CD4-positive, alpha-beta T cell treated with Interferon gamma for 1 hour (primary cell): ENCODE results near the gene FASTK.
"Not testable (repeated sequence)": the region's sequence is repeated elsewhere in the genome, so short reads cannot be mapped to it uniquely, and the experiment has no call there.

Experiments used
- DNase-seq: peaks from one replicate; pipeline ENCODE4 v3.0.0-alpha.2; 2020

Gene FASTK

DNA sequence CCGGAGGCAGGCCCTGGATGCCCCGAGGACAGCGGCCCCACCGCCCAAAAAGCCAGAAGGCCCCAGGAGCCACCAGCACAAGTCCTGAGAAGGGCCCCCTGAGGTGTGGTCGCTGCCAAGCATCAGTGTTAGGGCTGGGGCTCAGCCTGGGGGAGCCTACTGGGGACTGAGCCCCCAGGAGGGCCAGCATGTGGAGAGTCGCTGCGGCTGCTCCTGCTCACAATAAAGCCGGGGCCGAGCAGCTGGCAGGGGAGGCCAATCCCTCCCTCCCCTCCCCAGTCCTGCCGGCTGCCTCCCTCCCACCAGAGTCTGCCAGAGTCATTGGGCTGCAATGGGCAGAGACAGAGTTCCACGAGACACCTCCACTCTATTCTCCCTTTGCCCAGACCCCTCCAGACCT is 35.3 kb downstream of the FASTK start:
- DNase-seq: no peak

DNA sequence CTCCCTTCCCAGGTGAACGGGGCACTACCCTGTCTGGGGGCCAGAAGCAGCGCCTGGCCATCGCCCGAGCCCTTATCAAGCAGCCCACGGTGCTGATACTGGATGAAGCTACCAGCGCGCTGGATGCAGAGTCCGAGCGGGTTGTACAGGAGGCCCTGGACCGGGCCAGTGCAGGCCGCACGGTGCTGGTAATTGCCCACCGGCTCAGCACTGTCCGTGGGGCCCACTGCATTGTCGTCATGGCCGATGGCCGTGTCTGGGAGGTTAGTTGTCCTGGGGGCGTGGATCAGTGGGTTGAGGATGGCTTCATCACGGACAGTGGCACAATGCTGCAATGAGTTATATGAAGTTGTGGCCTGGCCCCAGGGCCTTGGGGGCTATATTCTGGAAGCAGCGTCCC is 36.6 kb downstream of the FASTK start:
- DNase-seq: no peak

DNA sequence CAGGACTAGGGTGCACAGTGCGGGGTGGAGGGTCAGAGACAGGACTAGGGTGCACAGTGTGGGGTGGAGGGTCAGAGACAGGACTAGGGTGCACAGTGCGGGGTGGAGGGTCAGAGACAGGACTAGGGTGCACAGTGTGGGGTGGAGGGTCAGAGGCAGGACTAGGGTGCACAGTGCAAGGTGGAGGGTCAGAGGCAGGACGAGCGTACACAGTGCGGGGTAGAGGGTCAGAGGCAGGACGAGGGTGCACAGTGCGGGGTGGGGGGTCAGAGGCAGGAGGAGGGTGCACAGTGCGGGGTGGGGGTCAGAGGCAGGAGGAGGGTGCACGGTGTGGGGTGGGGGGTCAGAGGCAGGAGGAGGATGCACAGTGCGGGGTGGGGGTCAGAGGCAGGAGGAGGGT is 37.2 kb downstream of the FASTK start:
- not testable (repeated sequence) for DNase-seq

DNA sequence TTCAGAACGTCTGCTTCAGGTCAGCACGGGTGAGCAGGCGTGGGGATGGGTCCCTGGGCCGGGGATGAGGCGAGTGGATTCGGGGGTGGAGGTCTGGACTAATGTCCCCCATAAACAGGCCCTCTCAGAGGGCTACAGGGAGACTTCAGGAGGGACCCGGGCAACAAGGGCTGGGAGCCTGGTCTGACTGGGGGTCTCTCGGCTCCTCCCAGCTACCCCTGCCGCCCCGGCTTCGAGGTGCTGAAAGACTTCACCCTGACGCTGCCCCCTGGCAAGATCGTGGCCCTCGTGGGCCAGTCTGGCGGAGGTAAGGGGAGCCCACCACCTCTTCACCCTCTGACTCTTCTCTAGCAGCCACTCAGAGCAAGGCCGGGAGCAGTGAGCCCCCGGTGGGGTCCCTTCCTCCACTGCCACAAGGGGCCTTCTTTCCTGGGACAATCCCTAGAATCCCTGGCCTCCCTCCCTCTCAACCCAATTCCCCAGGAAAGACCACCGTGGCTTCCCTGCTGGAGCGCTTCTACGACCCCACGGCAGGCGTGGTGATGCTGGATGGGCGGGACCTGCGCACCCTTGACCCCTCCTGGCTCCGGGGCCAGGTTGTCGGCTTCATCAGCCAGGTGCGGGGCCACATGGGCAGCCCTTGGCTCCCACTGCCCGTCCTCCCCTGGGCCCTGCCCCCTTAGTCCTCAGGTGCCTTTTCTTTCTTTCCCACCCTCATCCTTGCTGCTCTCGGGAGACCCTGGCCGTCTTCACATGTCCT is 39.8 kb downstream of the FASTK start:
- no peak for DNase-seq

DNA sequence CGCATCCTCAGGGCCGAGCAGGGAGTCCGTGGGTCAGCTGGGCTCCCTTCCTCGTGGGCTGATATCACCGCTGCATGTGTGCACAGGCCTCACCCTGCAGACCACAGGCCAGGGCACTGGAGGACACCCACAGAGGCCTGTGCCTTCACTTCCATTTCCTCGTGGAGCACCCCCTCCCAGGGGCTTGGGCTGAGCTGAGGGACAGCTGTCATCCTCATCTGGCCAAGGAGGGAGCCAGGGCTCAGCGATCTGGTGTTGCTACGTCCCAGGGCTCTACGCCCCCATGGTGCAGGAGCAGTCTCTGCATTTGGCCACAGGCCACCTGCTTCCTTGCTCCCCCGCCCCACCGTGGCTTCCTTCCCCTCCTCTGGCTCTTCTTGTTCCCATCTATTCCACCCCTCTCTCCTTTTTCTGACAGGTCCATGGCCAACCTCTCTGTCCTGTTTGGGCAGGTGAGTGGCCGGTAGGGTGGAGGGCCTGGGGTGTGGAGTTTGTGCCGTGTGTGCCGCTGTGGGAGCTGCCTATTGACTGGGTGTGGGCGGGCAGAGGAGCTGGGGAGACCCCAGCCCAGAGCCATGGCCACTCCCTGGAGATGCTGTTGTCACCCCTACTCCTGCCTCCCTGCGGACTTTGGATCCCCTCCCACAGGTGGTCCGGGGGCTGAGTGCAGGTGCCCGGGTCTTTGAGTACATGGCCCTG is 40.6 kb downstream of the FASTK start:
- DNase-seq: no peak

DNA sequence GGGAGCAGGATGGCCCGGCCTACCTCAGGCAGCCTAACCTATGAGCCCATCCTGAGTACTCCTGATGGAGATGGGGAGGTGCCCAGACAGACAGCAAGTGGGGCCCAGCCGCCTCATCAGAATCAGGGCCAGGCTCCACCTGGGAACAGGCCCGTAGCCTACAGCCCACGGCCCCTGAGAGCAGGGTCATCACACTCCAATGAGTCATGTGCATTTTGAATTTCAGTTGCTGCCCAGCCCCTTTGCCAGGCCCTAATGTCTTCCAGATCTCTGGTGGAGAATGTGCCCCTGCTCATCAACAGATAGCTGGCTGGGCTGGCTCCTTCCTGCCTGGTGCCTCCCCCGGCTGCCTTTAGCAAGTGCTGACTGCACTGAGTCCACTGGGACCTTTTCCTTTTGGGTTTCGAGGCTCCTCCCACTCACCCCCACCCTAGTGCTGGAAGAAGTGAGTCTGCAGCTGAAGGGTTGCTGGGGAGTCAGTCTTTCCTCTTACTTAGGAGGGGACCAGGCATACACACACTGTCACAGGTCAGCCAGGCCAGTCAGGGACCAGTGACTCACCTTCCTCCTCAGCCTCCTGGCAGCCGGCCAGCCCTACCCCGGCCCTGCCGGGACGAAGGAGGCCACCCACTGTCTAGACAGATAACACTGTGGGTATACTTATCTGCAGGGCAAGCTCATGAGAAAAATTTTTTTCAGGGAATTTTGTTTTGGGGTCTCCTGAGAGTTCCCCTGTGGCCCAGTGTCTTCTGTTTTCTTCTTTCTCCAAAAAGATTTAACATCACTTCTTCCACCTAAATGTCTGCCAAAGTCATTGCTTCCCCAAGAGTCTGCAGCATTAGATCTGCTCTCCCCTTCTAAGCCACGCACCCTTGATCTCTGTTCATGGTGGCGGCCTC is 41.4 kb downstream of the FASTK start:
- peak; percentile 62 for DNase-seq

DNA sequence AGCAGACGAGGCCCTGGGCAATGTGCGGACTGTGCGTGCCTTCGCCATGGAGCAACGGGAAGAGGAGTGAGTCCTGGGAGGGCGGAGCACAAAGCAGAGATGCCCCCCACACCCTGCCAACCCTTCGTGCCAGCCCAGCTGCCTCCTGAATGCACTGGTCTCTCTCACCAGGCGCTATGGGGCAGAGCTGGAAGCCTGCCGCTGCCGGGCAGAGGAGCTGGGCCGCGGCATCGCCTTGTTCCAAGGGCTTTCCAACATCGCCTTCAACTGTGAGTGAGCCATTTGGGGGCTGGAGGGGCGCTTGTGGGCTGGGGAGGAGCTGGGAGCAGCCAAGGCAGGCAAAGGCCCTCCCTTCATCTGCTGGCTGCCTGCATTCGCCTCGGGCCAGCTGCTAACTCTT is 44.7 kb downstream of the FASTK start:
- DNase-seq: no peak

DNA sequence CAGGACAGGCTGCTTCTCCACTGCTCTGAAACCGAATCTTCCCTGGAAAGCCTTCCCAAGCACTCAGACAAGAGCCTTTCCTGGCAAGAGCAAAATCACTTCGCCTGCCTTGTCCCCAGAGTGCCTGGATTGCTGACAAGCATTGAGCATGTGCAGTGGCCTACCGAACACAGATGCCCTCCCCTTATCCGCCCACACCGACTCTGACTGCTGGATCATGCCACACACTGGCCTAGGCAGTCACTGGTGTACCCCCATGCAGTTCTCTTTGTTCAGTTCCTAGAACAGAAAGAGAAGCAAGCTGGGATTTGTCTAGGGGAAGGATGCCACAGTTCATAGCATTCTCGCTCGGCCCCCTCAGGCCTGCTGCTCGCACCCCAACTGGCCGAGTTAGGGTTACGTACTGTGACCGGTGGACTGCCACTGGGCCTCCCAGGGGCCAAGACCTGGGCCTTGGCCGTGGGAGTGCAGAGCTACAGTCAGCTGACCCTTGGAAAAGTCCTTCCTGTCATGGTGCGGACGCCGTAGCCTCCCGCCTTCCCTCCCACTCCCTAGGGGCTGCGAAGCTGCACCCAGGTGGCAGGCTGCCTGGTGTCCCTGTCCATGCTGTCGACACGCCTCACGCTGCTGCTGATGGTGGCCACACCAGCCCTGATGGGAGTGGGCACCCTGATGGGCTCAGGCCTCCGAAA is 45.4 kb downstream of the FASTK start:
- no peak for DNase-seq

DNA sequence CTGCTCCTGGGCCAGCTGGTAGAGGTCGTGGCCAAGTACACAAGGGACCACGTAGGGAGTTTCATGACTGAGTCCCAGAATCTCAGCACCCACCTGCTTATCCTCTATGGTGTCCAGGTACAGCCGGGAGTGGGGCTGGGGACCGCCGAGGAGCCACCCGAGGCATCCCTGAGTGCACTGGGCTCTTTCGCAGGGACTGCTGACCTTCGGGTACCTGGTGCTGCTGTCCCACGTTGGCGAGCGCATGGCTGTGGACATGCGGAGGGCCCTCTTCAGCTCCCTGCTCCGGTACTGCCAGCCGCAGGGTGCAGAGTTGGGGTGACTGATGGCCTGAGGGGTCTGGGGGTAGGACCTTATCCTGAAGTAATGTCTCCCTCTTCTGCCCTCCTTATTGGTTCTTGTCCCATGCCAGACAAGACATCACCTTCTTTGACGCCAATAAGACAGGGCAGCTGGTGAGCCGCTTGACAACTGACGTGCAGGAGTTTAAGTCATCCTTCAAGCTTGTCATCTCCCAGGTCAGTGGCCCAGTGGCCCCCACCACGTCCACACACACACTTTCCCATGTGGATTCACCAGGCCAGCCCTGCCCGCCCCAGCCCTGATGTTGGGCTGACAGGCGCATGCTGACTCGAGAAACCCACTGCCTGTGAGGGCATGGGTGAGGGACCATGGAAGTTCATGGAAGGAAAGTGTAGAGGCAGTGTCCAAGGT is 46.1 kb downstream of the FASTK start:
- no peak for DNase-seq

DNA sequence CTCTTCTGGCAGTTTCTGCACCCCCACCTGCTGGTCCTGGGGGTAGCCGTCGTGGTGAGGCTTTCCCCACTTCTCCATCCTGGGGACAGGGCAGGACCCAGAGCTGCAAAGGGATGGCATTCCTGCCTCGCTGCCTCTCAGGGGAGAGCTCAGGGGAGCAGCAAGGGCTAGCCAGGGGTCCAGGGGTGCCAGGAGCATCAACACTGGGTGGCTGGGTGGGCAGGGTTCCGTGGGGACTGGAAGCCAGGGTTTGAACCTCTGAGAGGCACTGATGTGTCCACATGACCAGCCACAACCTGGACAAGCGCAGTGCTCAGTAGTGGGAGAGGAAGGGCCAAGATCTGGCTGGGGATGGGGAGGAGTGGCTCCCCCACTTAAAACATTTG is 46.8 kb downstream of the FASTK start:
- DNase-seq: no peak

DNA sequence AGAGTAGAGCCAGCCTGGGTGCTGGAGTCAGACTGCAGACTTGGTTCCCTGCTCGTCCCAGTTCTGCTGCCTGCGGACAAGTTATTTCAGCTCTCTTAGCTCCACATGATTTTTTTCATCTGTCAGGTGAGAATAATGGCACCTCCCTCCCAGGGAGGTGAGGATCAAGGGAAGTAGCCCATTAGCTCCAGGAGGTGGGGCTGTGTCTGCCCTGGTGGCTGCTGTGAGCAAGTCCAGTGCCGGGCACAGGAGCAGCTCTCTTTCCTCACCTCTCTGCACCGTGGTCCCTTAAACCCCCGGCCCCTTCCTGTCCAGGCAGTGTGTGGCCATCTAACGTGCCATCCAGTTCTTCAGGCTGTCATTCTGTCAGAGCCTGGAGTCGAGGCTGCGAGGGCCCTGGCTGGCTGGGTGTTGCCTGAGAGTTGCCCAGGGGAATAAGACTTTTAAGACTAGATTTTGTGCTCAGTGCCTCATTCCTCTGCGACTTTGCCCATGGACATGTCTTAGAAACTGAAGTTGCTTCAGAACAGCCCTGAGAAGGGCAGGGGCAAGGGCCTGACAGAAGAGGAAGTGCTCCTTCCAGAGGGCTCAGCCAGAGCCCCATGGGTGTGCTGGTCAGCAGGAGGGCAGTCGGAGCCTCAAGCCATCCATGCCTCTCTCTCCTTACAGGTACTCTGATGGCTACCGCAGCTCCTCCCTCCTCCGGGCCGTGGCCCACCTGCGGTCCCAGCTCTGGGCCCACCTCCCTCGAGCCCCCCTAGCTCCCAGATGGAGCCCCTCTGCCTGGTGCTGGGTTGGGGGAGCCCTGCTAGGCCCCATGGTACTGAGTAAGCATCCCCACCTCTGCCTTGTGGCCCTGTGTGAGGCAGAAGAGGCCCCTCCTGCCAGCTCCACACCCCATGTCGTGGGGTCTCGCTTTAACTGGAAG is 47.4 kb downstream of the FASTK start:
- DNase-seq: no peak

DNA sequence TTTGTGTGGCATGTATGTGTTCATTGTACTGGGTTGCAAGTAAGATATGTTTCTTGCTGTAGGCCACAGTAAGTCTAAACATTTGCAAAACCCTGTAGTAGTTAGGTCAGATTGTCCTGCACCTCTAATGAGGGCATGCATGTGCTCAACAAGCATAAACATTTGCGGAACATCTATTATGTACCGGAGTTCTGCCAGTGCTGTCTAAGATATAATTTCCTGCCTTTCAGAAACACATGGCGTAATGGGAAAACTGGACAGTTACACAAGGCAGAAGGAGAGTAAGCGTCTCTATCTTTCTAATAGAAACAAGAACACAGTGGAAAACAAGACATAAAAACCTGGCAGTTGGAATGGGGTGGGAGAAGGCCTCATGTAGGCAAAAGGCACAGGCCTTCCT is 49.6 kb downstream of the FASTK start:
- no peak for DNase-seq

DNA sequence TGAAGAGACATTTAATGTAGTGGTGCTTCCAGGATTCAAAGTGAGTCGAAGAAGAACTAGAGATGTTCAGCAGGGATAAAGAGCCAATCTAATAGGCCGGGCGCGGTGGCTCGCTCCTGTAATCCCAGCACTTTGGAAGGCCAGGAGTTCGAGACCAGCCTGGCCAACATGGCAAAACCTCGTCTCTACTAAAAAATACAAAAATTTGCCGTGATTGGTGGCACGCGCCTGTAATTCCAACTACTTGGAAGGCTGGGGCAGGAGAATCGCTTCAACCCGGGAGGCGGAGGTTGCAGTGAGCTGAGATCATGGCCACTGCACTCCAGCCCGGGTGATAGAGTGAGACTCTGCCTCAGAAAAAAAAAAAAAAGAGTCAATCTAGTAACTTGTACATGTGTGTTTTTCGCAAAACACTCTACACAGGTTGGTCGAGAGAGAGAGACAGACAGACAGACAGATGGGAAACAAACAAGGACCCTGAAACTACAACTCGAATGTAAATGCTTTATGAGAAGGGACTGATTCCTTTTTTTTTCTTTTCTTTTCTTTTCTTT is 51.6 kb downstream of the FASTK start:
- no peak for DNase-seq

DNA sequence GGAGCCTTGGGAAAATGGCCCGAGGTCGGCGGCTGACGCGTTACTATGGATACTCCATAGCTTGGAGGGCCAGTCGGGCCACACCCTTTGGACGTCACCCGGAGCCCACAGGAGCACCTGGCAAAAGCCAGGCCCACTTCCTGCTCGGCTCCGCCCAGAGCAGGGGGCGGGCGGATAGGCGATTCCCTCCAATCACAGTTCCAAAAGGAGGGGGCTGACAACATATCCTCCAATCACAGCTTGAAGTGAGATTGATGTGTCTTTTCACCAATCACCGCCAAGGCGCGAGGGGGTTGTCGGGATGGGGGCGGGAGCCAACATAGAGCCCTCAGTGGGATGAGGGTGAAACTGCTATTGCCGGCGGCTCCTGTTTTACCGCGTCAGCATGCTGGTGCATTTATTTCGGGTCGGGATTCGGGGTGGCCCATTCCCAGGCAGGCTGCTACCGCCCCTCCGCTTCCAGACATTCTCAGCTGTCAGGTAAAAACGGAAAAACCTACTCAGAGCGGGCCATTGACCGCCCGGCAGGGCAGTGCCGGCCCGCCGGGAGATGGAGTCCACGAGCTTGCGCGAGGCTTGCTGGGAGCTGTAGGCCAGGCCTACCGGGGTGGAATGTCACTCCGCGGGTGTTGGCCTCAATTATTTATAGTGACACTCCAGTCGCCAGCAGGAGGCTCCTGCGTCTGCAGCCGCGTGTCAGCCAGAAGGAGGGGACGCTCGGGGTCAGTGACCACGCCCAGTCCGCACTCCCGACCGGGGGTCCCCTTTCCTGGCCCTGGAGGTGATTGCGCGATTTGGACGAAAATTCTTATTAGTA is 52.3 kb downstream of the FASTK start, which contains the start of gene ABCB8:
Gene ABCB8, plus strand, starts transcription at position 320 of the 817 bp plus-strand sequence. Its CDS starts 66 bp downstream, at position 386.
- peak; percentile 99 for DNase-seq

DNA sequence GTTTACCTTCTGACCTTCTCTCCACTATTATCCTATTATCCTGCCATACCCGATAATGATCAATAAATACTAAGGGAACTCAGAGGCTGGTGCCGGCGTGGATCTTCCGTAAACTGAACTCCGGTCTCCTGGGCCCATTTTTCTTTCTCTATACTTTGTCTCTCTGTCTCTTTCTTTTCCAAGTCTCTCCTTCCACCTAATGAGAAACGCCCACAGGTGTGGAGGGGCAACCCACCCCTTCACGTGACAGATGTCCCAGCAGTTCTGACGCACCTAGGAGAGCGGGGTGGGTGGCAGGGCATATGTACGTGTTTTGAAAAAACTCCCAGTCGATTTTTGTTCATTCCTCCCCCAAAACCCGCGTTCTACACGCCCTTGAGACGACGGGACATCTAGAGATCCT is 52.9 kb downstream of the FASTK start:
- not testable (repeated sequence) for DNase-seq

DNA sequence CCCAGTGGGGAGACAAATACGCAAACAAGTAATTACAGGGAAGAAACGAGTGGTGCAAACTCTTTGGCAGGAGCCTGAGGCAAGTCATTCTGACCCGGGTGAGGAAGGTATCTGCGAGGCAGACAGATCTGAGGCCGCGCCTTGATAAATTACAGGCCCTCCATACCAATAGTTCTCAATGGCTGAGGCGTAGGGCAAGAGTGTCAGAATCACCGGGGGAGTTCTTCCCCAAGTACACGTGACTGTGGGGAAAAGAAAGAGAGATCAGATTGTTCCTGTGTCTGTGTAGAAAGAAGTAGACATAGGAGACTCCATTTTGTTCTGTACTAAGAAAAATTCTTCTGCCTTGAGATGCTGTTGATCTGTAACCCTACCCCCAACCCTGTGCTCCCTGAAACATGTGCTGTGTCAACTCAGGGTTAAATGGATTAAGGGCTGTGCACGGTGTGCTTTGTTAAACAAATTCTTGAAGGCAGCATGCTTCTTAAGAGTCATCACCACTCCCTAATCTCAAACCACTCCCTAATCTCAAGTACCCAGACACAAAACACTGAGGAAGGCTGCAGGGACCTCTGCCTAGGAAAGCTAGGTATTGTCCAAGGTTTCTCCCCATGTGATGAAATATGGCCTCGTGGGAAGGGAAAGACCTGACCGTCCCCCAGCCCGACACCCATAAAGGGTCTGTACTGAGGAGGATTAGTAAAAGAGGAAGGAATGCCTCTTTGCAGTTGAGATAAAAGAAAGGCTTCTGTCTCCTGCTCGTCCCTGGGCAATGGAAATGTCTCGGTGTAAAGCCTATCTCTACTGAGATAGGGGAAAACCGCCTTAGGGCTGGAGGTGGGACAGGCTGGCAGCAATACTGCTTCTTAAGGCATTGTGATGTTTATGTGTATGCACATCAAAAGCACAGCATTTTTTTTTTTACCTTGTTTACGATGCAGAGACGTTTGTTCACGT is 53.6 kb downstream of the FASTK start:
- DNase-seq: not testable (repeated sequence)
